ENCODE data around the gene DUSP22. TPM values are rescaled to one million over a fixed set of nuclear protein-coding genes. Genes with fewer than 3 reads are reported as not detected.

The DUSP22 gene
- total RNA-seq, 1 donor from 2014 or later, result 34.9 TPM

- Mint-ChIP-seq H3K9me3 (ENCODE audit: unreplicated experiment) (no peaks in the 10 kb centered on the region), H3K4me1 (ENCODE audit: low read depth, unreplicated experiment) (peaks cover 5% of the 10 kb centered on the region), H3K36me3 (ENCODE audit: low read depth, unreplicated experiment) (no peaks in the 10 kb centered on the region), H3K27me3 (ENCODE audit: low read depth, unreplicated experiment) (no peaks in the 10 kb centered on the region), H3K27ac (ENCODE audit: unreplicated experiment) (no peak overlapping the region), H3K4me3 (ENCODE audit: unreplicated experiment) (no peak overlapping the region)
- DNase-seq (ENCODE audit: low read depth) (no peak), FAIRE-seq (no peak)
- Histone ChIP-seq H3K9me3 (ENCODE audit: insufficient read depth, low read depth, low read length) (no peaks in the 10 kb centered on the region), H3K27me3 (ENCODE audit: insufficient read depth, low read length) (no peaks in the 10 kb centered on the region), H3K79me2 (ENCODE audit: insufficient read depth, low read length) (no peaks in the 10 kb centered on the region), H2AFZ (ENCODE audit: low read depth, low read length) (no peak overlapping the region), H3K4me1 (ENCODE audit: insufficient read depth, low read length) (no peaks in the 10 kb centered on the region), H3K27ac (ENCODE audit: low read depth, low read length) (no peak overlapping the region), H3K4me3 (ENCODE audit: insufficient read depth, low read depth, low read length) (no peak overlapping the region), H3K9ac (ENCODE audit: low read length) (no peak overlapping the region), H3K36me3 (ENCODE audit: insufficient read depth, low read length) (no peaks in the 10 kb centered on the region), H3K4me2 (ENCODE audit: low read length) (no peak overlapping the region), H4K20me1 (ENCODE audit: insufficient read depth, low read length) (no peaks in the 10 kb centered on the region)
- TF ChIP-seq CTCF (IDR thresholded peaks at IDR 0.05; ENCODE audit: insufficient read depth, low read depth, low read length) (no peak), EZH2 (IDR thresholded peaks at IDR 0.05; ENCODE audit: insufficient read depth, low read length) (no peak)
Observed at GRCh38 chr6:251920-252319, 40.4 kb upstream of the DUSP22 start.

GRCh38 chr6:252775-253535 is 39.3 kb upstream of the DUSP22 start:
- H4K20me1 ChIP-seq (ENCODE audit: insufficient read depth, low read length), result no peaks in the 10 kb centered on the region
- FAIRE-seq (no peak), DNase-seq (ENCODE audit: low read depth) (no peak)
- H3K36me3 Mint-ChIP-seq (ENCODE audit: low read depth, unreplicated experiment), result no peaks in the 10 kb centered on the region
- H3K36me3 ChIP-seq (ENCODE audit: insufficient read depth, low read length), result no peaks in the 10 kb centered on the region
- no peak overlapping the region for H3K4me2 ChIP-seq (ENCODE audit: low read length)
- H3K27me3 Mint-ChIP-seq (ENCODE audit: low read depth, unreplicated experiment), result no peaks in the 10 kb centered on the region
- H3K4me1 Mint-ChIP-seq (ENCODE audit: low read depth, unreplicated experiment), result peaks cover 7% of the 10 kb centered on the region
- no peaks in the 10 kb centered on the region for H3K9me3 ChIP-seq (ENCODE audit: insufficient read depth, low read depth, low read length)
- no peak overlapping the region for H3K4me3 ChIP-seq (ENCODE audit: insufficient read depth, low read depth, low read length)
- H2AFZ ChIP-seq (ENCODE audit: low read depth, low read length), result no peak overlapping the region
- H3K9me3 Mint-ChIP-seq (ENCODE audit: unreplicated experiment), result no peaks in the 10 kb centered on the region
- no peak overlapping the region for H3K4me3 Mint-ChIP-seq (ENCODE audit: unreplicated experiment)
- no peak for TF ChIP-seq EZH2 (IDR thresholded peaks at IDR 0.05; ENCODE audit: insufficient read depth, low read length)
- no peak for TF ChIP-seq CTCF (IDR thresholded peaks at IDR 0.05; ENCODE audit: insufficient read depth, low read depth, low read length)
- no peak overlapping the region for H3K27ac Mint-ChIP-seq (ENCODE audit: unreplicated experiment)
- H3K27me3 ChIP-seq (ENCODE audit: insufficient read depth, low read length), result no peaks in the 10 kb centered on the region
- no peak overlapping the region for H3K9ac ChIP-seq (ENCODE audit: low read length)
- no peaks in the 10 kb centered on the region for H3K4me1 ChIP-seq (ENCODE audit: insufficient read depth, low read length)
- H3K27ac ChIP-seq (ENCODE audit: low read depth, low read length), result no peak overlapping the region
- H3K79me2 ChIP-seq (ENCODE audit: insufficient read depth, low read length), result no peaks in the 10 kb centered on the region

- Mint-ChIP-seq H3K27ac (ENCODE audit: unreplicated experiment) (no peak overlapping the region), H3K4me1 (ENCODE audit: low read depth, unreplicated experiment) (peaks cover 7% of the 10 kb centered on the region), H3K27me3 (ENCODE audit: low read depth, unreplicated experiment) (no peaks in the 10 kb centered on the region), H3K9me3 (ENCODE audit: unreplicated experiment) (peaks cover 5% of the 10 kb centered on the region), H3K4me3 (ENCODE audit: unreplicated experiment) (no peak overlapping the region), H3K36me3 (ENCODE audit: low read depth, unreplicated experiment) (no peaks in the 10 kb centered on the region)
- no peak for DNase-seq (ENCODE audit: low read depth)
- Histone ChIP-seq H3K4me2 (ENCODE audit: low read length) (no peak overlapping the region), H4K20me1 (ENCODE audit: insufficient read depth, low read length) (no peaks in the 10 kb centered on the region), H3K4me1 (ENCODE audit: insufficient read depth, low read length) (no peaks in the 10 kb centered on the region), H3K27me3 (ENCODE audit: insufficient read depth, low read length) (no peaks in the 10 kb centered on the region), H3K27ac (ENCODE audit: low read depth, low read length) (no peak overlapping the region), H3K36me3 (ENCODE audit: insufficient read depth, low read length) (no peaks in the 10 kb centered on the region), H3K9me3 (ENCODE audit: insufficient read depth, low read depth, low read length) (no peaks in the 10 kb centered on the region), H3K79me2 (ENCODE audit: insufficient read depth, low read length) (no peaks in the 10 kb centered on the region), H3K4me3 (ENCODE audit: insufficient read depth, low read depth, low read length) (no peak overlapping the region), H3K9ac (ENCODE audit: low read length) (no peak overlapping the region), H2AFZ (ENCODE audit: low read depth, low read length) (no peak overlapping the region)
- TF ChIP-seq CTCF (IDR thresholded peaks at IDR 0.05; ENCODE audit: insufficient read depth, low read depth, low read length) (no peak), EZH2 (IDR thresholded peaks at IDR 0.05; ENCODE audit: insufficient read depth, low read length) (no peak)
- no peak for FAIRE-seq
Observed at GRCh38 chr6:254016-254415, 38.3 kb upstream of the DUSP22 start.
